HepG2 (cell line): ENCODE results near the gene MRAP. TPM values are rescaled to one million over a fixed set of nuclear protein-coding genes. Genes with fewer than 3 reads are reported as not detected.

Source experiments
- AHDC1 ChIP-seq: sonication (generic); formaldehyde crosslinking; IDR thresholded peaks from 2 replicates; pipeline ENCODE4 v1.5.1; 2020; ENCODE audit warnings: mild to moderate bottlenecking, missing genetic modification reagents, borderline replicate concordance
- ATF5 ChIP-seq: sonication (generic); formaldehyde crosslinking; IDR thresholded peaks from 2 replicates; pipeline ENCODE4 v1.4.0; 2020; ENCODE audit warnings: mild to moderate bottlenecking, low read depth, missing genetic modification reagents
- CENPX ChIP-seq: sonication (generic); formaldehyde crosslinking; IDR thresholded peaks from 2 replicates; pipeline ENCODE4 v1.9.0; 2021; ENCODE audit warnings: mild to moderate bottlenecking, missing genetic modification reagents, moderate library complexity
- HNF4A ChIP-seq: sonication (generic); formaldehyde crosslinking; IDR thresholded peaks from 2 replicates; pipeline ENCODE4 v1.4.0; 2020; ENCODE audit warnings: missing genetic modification reagents
- PHF5A ChIP-seq: IDR thresholded peaks from one replicate; pipeline ENCODE4 v1.6.1; 2018; ENCODE audit warnings: low read depth, missing genetic modification reagents; ENCODE audit not compliant: unreplicated experiment
- PRDM15 ChIP-seq: sonication (generic); formaldehyde crosslinking; IDR thresholded peaks from 2 replicates; pipeline ENCODE4 v1.4.0; 2020; ENCODE audit warnings: missing genetic modification reagents
- PRMT3 ChIP-seq: sonication (generic); formaldehyde crosslinking; IDR thresholded peaks from 2 replicates; pipeline ENCODE4 v1.8.1; 2022; ENCODE audit warnings: low read depth, mild to moderate bottlenecking, moderate library complexity, missing genetic modification reagents, borderline replicate concordance
- RARA ChIP-seq: IDR thresholded peaks from 2 replicates; pipeline ENCODE4 v1.6.1; 2016; ENCODE audit warnings: missing genetic modification reagents, missing compliant biosample characterization
- ZNF317 ChIP-seq: sonication (generic); formaldehyde crosslinking; IDR thresholded peaks from 2 replicates; pipeline ENCODE4 v1.5.0; 2020; ENCODE audit warnings: mild to moderate bottlenecking, missing genetic modification reagents
- ZNF350 ChIP-seq: sonication (generic); formaldehyde crosslinking; IDR thresholded peaks from 2 replicates; pipeline ENCODE4 v1.4.0; 2020; ENCODE audit warnings: mild to moderate bottlenecking, low read depth, missing genetic modification reagents, borderline replicate concordance
- ZNF451 ChIP-seq: sonication (generic); formaldehyde crosslinking; IDR thresholded peaks from 2 replicates; pipeline ENCODE4 v1.5.0; 2020; ENCODE audit warnings: mild to moderate bottlenecking, missing genetic modification reagents
- ZNF646 ChIP-seq: sonication (generic); formaldehyde crosslinking; IDR thresholded peaks from 2 replicates; pipeline ENCODE4 v1.9.0; 2021; ENCODE audit warnings: mild to moderate bottlenecking, missing genetic modification reagents
- polyA plus RNA-seq, 8 experiments: library from polyadenylated mRNA; depleted of rRNA in 3 of 8; stranded (reverse) in 7 of 8; unstranded in 1 of 8; fragments of >200 nt; fragmentation: Illumina TruSeq in 4 of 8; extraction: Trizol in 4 of 8; gene quantifications; 2 replicates each; pipeline versions ENCODE4 v1.2.1 to v1.2.3, GENCODE V29; 2011 to 2016; ENCODE audit warnings: low read depth in 4 of 8, missing spikeins in 1 of 8, mixed read lengths in 1 of 8; ENCODE audit not compliant: insufficient read depth in 1 of 8
- total RNA-seq, 5 experiments: library from RNA; depleted of rRNA; stranded (reverse); fragments of >200 nt; fragmentation: Illumina TruSeq; extraction: Trizol; gene quantifications; 2 replicates each; pipeline ENCODE4 v1.2.3, GENCODE V29; 2016; ENCODE audit warnings: low read depth in 1 of 5

The MRAP gene
- total and polyA plus RNA-seq, 2 of the 13 experiments (the other 11 are each of a cell fraction or from before 2014, with no cell fraction given), result 0.46 to 1.2 TPM

GRCh38 chr21:32301596-32301995 lies 2.9 kb downstream of the MRAP start (continued):
- no peak for TF ChIP-seq ZNF451 (CRISPR knock-in tag)
- TF ChIP-seq ZNF646 (CRISPR knock-in tag), result no peak
- 0 out of 2 replicates have a peak, but pooled peaks have one; percentile 23 for TF ChIP-seq ZNF317
- TF ChIP-seq RARA (CRISPR knock-in tag), result no peak
- peak; percentile 56 for TF ChIP-seq HNF4A (CRISPR knock-in tag)
- TF ChIP-seq PRMT3 (CRISPR knock-in tag), result no peak
- TF ChIP-seq AHDC1 (CRISPR knock-in tag), result peak; percentile 55; the same call in 1 of the 2 replicates
- TF ChIP-seq CENPX (CRISPR knock-in tag), result no peak
- TF ChIP-seq ZNF350 (CRISPR knock-in tag), result no peak
- no peak for TF ChIP-seq PHF5A (CRISPR knock-in tag)
- TF ChIP-seq PRDM15, result no peak
- TF ChIP-seq ATF5 (CRISPR knock-in tag), result no peak
